ENCODE measurements around the gene MET. TPM values are rescaled to one million over a fixed set of nuclear protein-coding genes. Genes with fewer than 3 reads are reported as not detected.
A peak's percentile ranks its signal among the peaks of the same experiment; 100 is the strongest.

Gene MET
- total and polyA plus RNA-seq, 2 of the 13 experiments (the other 11 are each of a cell fraction or from before 2014, with no cell fraction given): 21.8 to 31.5 TPM

DNA sequence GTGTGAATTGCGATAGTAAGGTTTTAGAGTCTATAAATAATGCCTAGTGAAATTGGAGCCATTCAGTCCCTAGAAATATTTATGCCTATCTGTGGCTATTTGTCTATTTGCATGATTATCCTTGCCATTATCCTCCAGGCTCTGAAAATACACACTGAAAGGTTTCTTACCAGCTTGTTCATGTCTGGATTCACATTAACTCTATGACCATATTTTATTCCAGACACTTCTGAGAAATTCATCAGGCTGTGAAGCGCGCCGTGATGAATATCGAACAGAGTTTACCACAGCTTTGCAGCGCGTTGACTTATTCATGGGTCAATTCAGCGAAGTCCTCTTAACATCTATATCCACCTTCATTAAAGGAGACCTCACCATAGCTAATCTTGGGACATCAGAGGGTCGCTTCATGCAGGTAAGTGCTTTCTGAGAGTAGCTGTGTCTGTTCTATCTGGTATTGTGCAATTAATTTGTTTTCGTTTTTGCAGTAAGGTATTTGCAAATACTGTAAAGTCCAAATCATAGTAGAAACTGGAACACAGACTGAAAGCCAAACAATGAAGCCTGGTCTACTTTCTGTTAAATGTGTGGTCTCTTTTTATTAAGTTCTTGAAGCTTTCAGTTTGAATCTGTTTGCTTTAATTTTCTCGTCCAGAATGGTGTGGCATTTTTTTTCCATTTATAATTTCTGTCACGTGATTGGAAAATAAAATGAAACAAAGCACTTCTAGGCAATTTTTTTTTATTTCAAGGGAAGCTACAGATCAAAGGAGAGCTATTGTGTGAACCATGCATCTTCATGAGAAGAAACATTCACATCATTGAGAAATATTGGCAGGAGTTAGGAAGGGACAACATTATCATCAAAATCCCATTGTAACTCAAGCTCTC lies 59.7 kb downstream of the MET start (continued):
- peak; percentile 54 for TF ChIP-seq PAXIP1 (CRISPR knock-in tag; conservative IDR thresholded peaks at IDR 0.05)
- no peak for TF ChIP-seq ZSCAN29 (CRISPR knock-in tag; conservative IDR thresholded peaks at IDR 0.05)
- no peak for TF ChIP-seq ZNF773 (CRISPR knock-in tag; IDR thresholded peaks at IDR 0.05; ENCODE audit: borderline replicate concordance)
- TF ChIP-seq, protein P1, sequence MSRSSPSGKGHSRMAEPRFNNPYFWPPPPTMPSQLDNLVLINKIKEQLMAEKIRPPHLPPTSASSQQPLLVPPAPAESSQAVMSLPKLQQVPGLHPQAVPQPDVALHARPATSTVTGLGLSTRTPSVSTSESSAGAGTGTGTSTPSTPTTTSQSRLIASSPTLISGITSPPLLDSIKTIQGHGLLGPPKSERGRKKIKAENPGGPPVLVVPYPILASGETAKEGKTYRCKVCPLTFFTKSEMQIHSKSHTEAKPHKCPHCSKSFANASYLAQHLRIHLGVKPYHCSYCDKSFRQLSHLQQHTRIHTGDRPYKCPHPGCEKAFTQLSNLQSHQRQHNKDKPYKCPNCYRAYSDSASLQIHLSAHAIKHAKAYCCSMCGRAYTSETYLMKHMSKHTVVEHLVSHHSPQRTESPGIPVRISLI (CRISPR knock-in tag; IDR thresholded peaks at IDR 0.05; ENCODE audit: borderline replicate concordance): no peak
- 0 out of 2 replicates have a peak, but pooled peaks have one; percentile 54 for TF ChIP-seq ZFP90 (CRISPR knock-in tag; IDR thresholded peaks at IDR 0.05; ENCODE audit: borderline replicate concordance)
- TF ChIP-seq SP140L (CRISPR knock-in tag; IDR thresholded peaks at IDR 0.05; ENCODE audit: borderline replicate concordance): no peak
- TF ChIP-seq SRSF9 (IDR thresholded peaks at IDR 0.05; ENCODE audit: borderline replicate concordance, insufficient read depth, low read depth, low read length, poor library complexity, severe bottlenecking): no peak
- TF ChIP-seq, protein P2, sequence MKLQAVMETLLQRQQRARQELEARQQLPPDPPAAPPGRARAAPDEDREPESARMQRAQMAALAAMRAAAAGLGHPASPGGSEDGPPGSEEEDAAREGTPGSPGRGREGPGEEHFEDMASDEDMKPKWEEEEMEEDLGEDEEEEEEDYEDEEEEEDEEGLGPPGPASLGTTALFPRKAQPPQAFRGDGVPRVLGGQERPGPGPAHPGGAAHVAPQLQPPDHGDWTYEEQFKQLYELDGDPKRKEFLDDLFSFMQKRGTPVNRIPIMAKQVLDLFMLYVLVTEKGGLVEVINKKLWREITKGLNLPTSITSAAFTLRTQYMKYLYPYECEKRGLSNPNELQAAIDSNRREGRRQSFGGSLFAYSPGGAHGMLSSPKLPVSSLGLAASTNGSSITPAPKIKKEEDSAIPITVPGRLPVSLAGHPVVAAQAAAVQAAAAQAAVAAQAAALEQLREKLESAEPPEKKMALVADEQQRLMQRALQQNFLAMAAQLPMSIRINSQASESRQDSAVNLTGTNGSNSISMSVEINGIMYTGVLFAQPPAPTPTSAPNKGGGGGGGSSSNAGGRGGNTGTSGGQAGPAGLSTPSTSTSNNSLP (IDR thresholded peaks at IDR 0.05; ENCODE audit: low read depth, low read length): peak; percentile 27; the same call in 1 of the 2 replicates
- TF ChIP-seq, protein P3, sequence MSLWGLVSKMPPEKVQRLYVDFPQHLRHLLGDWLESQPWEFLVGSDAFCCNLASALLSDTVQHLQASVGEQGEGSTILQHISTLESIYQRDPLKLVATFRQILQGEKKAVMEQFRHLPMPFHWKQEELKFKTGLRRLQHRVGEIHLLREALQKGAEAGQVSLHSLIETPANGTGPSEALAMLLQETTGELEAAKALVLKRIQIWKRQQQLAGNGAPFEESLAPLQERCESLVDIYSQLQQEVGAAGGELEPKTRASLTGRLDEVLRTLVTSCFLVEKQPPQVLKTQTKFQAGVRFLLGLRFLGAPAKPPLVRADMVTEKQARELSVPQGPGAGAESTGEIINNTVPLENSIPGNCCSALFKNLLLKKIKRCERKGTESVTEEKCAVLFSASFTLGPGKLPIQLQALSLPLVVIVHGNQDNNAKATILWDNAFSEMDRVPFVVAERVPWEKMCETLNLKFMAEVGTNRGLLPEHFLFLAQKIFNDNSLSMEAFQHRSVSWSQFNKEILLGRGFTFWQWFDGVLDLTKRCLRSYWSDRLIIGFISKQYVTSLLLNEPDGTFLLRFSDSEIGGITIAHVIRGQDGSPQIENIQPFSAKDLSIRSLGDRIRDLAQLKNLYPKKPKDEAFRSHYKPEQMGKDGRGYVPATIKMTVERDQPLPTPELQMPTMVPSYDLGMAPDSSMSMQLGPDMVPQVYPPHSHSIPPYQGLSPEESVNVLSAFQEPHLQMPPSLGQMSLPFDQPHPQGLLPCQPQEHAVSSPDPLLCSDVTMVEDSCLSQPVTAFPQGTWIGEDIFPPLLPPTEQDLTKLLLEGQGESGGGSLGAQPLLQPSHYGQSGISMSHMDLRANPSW (CRISPR knock-in tag; IDR thresholded peaks at IDR 0.05; ENCODE audit: borderline replicate concordance): 0 out of 2 replicates have a peak, but pooled peaks have one; percentile 35
- TF ChIP-seq POLR2AphosphoS2 (IDR thresholded peaks at IDR 0.05; ENCODE audit: low read depth, low read length): no peak
- TF ChIP-seq RAD51 (IDR thresholded peaks at IDR 0.05; ENCODE audit: borderline replicate concordance): peak; percentile 39; the same call in 1 of the 2 replicates
- no peak for TF ChIP-seq ZBTB8A (CRISPR knock-in tag; IDR thresholded peaks at IDR 0.05; ENCODE audit: borderline replicate concordance, low read depth)
- TF ChIP-seq PHF5A (CRISPR knock-in tag; IDR thresholded peaks at IDR 0.05; ENCODE audit: low read depth, unreplicated experiment): no peak
- peak; percentile 59; the same call in 1 of the 2 replicates for TF ChIP-seq GATAD2A (CRISPR knock-in tag; IDR thresholded peaks at IDR 0.05)
- TF ChIP-seq, protein P4, sequence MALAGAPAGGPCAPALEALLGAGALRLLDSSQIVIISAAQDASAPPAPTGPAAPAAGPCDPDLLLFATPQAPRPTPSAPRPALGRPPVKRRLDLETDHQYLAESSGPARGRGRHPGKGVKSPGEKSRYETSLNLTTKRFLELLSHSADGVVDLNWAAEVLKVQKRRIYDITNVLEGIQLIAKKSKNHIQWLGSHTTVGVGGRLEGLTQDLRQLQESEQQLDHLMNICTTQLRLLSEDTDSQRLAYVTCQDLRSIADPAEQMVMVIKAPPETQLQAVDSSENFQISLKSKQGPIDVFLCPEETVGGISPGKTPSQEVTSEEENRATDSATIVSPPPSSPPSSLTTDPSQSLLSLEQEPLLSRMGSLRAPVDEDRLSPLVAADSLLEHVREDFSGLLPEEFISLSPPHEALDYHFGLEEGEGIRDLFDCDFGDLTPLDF (CRISPR knock-in tag; IDR thresholded peaks at IDR 0.05): no peak

All from HepG2 (cell line).